HepG2 (cell line): ENCODE data around the gene SAC3D1. TPM values are rescaled to one million over a fixed set of nuclear protein-coding genes. Genes with fewer than 3 reads are reported as not detected.

ENCODE experiments used
- HIVEP1 ChIP-seq: sonication (generic); formaldehyde crosslinking; IDR thresholded peaks from 2 replicates; pipeline ENCODE4 v1.4.0; 2020; ENCODE audit warnings: mild to moderate bottlenecking, missing genetic modification reagents
- HMGXB3 ChIP-seq: sonication (generic); formaldehyde crosslinking; IDR thresholded peaks from 2 replicates; pipeline ENCODE4 v1.4.0; 2020; ENCODE audit warnings: missing genetic modification reagents, borderline replicate concordance
- HOXA3 ChIP-seq: sonication (generic); formaldehyde crosslinking; IDR thresholded peaks from 2 replicates; pipeline ENCODE4 v1.5.0; 2020; ENCODE audit warnings: missing genetic modification reagents
- KDM5B ChIP-seq: sonication (generic); formaldehyde crosslinking; IDR thresholded peaks from 2 replicates; pipeline ENCODE4 v1.4.0; 2020; ENCODE audit warnings: missing genetic modification reagents, mild to moderate bottlenecking, borderline replicate concordance
- NR2C2 ChIP-seq: sonication (generic); formaldehyde crosslinking; IDR thresholded peaks from 2 replicates; pipeline ENCODE4 v1.4.0; 2020; ENCODE audit warnings: missing genetic modification reagents, mild to moderate bottlenecking, moderate library complexity, borderline replicate concordance
- NR2F6 ChIP-seq, 2 experiments: IDR thresholded peaks; 2 replicates each; pipeline ENCODE4 v1.6.1; 2016; ENCODE audit warnings: antibody characterized with exemption in 1 of 2, mild to moderate bottlenecking in 1 of 2
- PAX8 ChIP-seq: sonication (generic); formaldehyde crosslinking; IDR thresholded peaks from 2 replicates; pipeline ENCODE4 v1.8.0; 2022; ENCODE audit warnings: mild to moderate bottlenecking, missing genetic modification reagents, borderline replicate concordance
- SOX13 ChIP-seq, 3 experiments: fragments of 450-650 bp in 1 of 3; sonication (generic) in 1 of 3; formaldehyde crosslinking in 1 of 3; IDR thresholded peaks in 2 of 3; conservative IDR thresholded peaks in 1 of 3; 2 replicates each; pipeline versions ENCODE4 v1.5.0 to v1.6.1; 2016 to 2020; ENCODE audit warnings: antibody characterized with exemption in 1 of 3, mild to moderate bottlenecking in 1 of 3, missing compliant biosample characterization in 1 of 3, missing genetic modification reagents in 1 of 3, moderate library complexity in 1 of 3
- XBP1 ChIP-seq: sonication (generic); formaldehyde crosslinking; IDR thresholded peaks from 2 replicates; pipeline ENCODE4 v1.5.0; 2020; ENCODE audit warnings: missing genetic modification reagents
- ZNF282 ChIP-seq: fragments of 450-650 bp; IDR thresholded peaks from 2 replicates; pipeline ENCODE4 v1.6.1; 2018; ENCODE audit not compliant: partially characterized antibody
- ZNF431 ChIP-seq: sonication (generic); formaldehyde crosslinking; IDR thresholded peaks from 2 replicates; pipeline ENCODE4 v1.9.0; 2022; ENCODE audit warnings: missing genetic modification reagents, low read depth, mild to moderate bottlenecking, borderline replicate concordance
- ZNF550 ChIP-seq: sonication (generic); formaldehyde crosslinking; IDR thresholded peaks from 2 replicates; pipeline ENCODE4 v1.4.0; 2020; ENCODE audit warnings: mild to moderate bottlenecking, missing genetic modification reagents, borderline replicate concordance
- ZSCAN29 ChIP-seq: sonication (generic); formaldehyde crosslinking; conservative IDR thresholded peaks from 2 replicates; pipeline ENCODE4 v1.4.0; 2020; ENCODE audit warnings: mild to moderate bottlenecking, missing genetic modification reagents
- polyA plus RNA-seq, 8 experiments: library from polyadenylated mRNA; depleted of rRNA in 3 of 8; stranded (reverse) in 7 of 8; unstranded in 1 of 8; fragments of >200 nt; fragmentation: Illumina TruSeq in 4 of 8; extraction: Trizol in 4 of 8; gene quantifications; 2 replicates each; pipeline versions ENCODE4 v1.2.1 to v1.2.3, GENCODE V29; 2011 to 2016; ENCODE audit warnings: low read depth in 4 of 8, missing spikeins in 1 of 8, mixed read lengths in 1 of 8; ENCODE audit not compliant: insufficient read depth in 1 of 8
- total RNA-seq, 5 experiments: library from RNA; depleted of rRNA; stranded (reverse); fragments of >200 nt; fragmentation: Illumina TruSeq; extraction: Trizol; gene quantifications; 2 replicates each; pipeline ENCODE4 v1.2.3, GENCODE V29; 2016; ENCODE audit warnings: low read depth in 1 of 5
- TF ChIP-seq, protein P1 (sequence below): sonication (generic); formaldehyde crosslinking; IDR thresholded peaks from 2 replicates; pipeline ENCODE4 v1.4.0; 2020; ENCODE audit warnings: missing genetic modification reagents
- TF ChIP-seq, protein P2 (sequence below): sonication (generic); formaldehyde crosslinking; conservative IDR thresholded peaks from 2 replicates; pipeline ENCODE4 v1.4.0; 2020; ENCODE audit warnings: mild to moderate bottlenecking, missing genetic modification reagents, moderate library complexity

SAC3D1 gene
- total and polyA plus RNA-seq, 2 of the 13 experiments (the other 11 are each of a cell fraction or from before 2014, with no cell fraction given): 7.4 to 36.3 TPM

DNA sequence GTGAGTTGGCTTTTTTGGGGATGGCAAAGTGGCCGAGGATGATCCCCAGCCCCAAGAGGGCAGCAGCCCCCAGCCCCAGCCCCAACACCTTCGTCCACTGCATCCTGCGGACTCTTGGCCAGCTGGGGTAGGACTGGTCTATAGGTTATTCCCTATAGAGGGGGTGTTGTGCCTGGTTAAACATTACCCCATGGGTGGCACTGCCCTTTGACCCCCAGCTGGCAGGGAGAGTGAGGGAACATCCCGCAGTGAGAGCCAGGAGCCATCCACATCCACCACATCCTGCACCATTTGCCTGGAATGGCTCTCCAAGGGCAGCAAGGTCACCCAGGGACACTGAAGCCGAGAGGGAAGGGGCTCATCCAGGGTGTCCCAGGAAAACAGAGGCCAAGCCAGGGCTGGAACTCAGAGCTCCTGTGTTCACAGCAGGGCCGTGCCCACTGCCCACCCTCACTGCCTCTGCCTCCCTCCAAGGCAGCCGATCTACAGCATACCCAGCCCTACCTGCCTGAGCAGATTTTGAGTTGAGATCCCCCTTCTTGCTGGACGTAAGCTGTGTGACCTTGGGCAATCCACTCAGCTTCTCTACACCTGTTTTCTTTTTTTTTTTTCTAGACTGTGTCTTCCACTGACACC, 17.5 kb downstream of the SAC3D1 start, which contains the start of gene NAALADL1 (continued):
- TF ChIP-seq HMGXB3 (CRISPR knock-in tag) (no peak), NR2F6 (IDR thresholded peaks at IDR 0.05) (peak; percentile 86), NR2F6 (CRISPR knock-in tag; IDR thresholded peaks at IDR 0.05) (peak; percentile 92), XBP1 (CRISPR knock-in tag) (no peak), ZNF282 (no peak), SOX13 (IDR thresholded peaks at IDR 0.05) (no peak), SOX13 (CRISPR knock-in tag; conservative IDR thresholded peaks at IDR 0.05 in 1 of 2, IDR thresholded peaks at IDR 0.05 in 1 of 2) (peak in 1 of 2 experiments; percentile 21; a peak in 1 of 4 replicates), HIVEP1 (peak; percentile 32; the same call in 1 of the 2 replicates), ZNF550 (CRISPR knock-in tag) (no peak), PAX8 (CRISPR knock-in tag) (no peak), HOXA3 (CRISPR knock-in tag) (peak; percentile 82), ZSCAN29 (0 out of 2 replicates have a peak, but pooled peaks have one; percentile 33), KDM5B (CRISPR knock-in tag) (peak; percentile 65; the same call in 1 of the 2 replicates), NR2C2 (CRISPR knock-in tag) (peak; percentile 89), ZNF431 (CRISPR knock-in tag) (no peak)
- TF ChIP-seq, protein P1, sequence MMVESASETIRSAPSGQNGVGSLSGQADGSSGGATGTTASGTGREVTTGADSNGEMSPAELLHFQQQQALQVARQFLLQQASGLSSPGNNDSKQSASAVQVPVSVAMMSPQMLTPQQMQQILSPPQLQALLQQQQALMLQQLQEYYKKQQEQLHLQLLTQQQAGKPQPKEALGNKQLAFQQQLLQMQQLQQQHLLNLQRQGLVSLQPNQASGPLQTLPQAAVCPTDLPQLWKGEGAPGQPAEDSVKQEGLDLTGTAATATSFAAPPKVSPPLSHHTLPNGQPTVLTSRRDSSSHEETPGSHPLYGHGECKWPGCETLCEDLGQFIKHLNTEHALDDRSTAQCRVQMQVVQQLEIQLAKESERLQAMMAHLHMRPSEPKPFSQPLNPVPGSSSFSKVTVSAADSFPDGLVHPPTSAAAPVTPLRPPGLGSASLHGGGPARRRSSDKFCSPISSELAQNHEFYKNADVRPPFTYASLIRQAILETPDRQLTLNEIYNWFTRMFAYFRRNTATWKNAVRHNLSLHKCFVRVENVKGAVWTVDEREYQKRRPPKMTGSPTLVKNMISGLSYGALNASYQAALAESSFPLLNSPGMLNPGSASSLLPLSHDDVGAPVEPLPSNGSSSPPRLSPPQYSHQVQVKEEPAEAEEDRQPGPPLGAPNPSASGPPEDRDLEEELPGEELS: 0 out of 2 replicates have a peak, but pooled peaks have one; percentile 24
- TF ChIP-seq, protein P2, sequence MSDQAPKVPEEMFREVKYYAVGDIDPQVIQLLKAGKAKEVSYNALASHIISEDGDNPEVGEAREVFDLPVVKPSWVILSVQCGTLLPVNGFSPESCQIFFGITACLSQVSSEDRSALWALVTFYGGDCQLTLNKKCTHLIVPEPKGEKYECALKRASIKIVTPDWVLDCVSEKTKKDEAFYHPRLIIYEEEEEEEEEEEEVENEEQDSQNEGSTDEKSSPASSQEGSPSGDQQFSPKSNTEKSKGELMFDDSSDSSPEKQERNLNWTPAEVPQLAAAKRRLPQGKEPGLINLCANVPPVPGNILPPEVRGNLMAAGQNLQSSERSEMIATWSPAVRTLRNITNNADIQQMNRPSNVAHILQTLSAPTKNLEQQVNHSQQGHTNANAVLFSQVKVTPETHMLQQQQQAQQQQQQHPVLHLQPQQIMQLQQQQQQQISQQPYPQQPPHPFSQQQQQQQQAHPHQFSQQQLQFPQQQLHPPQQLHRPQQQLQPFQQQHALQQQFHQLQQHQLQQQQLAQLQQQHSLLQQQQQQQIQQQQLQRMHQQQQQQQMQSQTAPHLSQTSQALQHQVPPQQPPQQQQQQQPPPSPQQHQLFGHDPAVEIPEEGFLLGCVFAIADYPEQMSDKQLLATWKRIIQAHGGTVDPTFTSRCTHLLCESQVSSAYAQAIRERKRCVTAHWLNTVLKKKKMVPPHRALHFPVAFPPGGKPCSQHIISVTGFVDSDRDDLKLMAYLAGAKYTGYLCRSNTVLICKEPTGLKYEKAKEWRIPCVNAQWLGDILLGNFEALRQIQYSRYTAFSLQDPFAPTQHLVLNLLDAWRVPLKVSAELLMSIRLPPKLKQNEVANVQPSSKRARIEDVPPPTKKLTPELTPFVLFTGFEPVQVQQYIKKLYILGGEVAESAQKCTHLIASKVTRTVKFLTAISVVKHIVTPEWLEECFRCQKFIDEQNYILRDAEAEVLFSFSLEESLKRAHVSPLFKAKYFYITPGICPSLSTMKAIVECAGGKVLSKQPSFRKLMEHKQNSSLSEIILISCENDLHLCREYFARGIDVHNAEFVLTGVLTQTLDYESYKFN (CRISPR knock-in tag): peak; percentile 81; the same call in 1 of the 2 replicates
